HG03064 (cell line): Measurements from ENCODE around the gene OR8D2.
"Not testable (repeated sequence)": the region's sequence is repeated elsewhere in the genome, so short reads cannot be mapped to it uniquely, and the experiment has no call there.

Experiments used
- ATAC-seq: cut with Tn5 transposase; IDR thresholded peaks from one replicate; pipeline ENCODE4 v1.9.1; 2021; ENCODE audit warnings: low read depth; ENCODE audit not compliant: unreplicated experiment

OR8D2 gene

GRCh38 chr11:124294687-124295086 lies 25.3 kb downstream of the OR8D2 start:
- ATAC-seq: no peak

GRCh38 chr11:124285610-124286344 lies 34.2 kb downstream of the OR8D2 start:
- no peak for ATAC-seq

- ATAC-seq: no peak
Observed at GRCh38 chr11:124278261-124278660, 41.7 kb downstream of the OR8D2 start.

- no peak for ATAC-seq
Observed at GRCh38 chr11:124277804-124278203, 42.2 kb downstream of the OR8D2 start.

- no peak for ATAC-seq
Observed at GRCh38 chr11:124277207-124277606, 42.8 kb downstream of the OR8D2 start.

GRCh38 chr11:124276081-124276480 lies 43.9 kb downstream of the OR8D2 start:
- ATAC-seq: no peak

- ATAC-seq: no peak
Observed at GRCh38 chr11:124274000-124274399, 46.0 kb downstream of the OR8D2 start.

- not testable (repeated sequence) for ATAC-seq
Observed at GRCh38 chr11:124270886-124271285, 49.1 kb downstream of the OR8D2 start.
